ENCODE results near the gene VGLL4. TPM values are rescaled to one million over a fixed set of nuclear protein-coding genes. Genes with fewer than 3 reads are reported as not detected.

The VGLL4 gene
- total RNA-seq, 1 experiment from 2014 or later, result 46.3 TPM

DNA sequence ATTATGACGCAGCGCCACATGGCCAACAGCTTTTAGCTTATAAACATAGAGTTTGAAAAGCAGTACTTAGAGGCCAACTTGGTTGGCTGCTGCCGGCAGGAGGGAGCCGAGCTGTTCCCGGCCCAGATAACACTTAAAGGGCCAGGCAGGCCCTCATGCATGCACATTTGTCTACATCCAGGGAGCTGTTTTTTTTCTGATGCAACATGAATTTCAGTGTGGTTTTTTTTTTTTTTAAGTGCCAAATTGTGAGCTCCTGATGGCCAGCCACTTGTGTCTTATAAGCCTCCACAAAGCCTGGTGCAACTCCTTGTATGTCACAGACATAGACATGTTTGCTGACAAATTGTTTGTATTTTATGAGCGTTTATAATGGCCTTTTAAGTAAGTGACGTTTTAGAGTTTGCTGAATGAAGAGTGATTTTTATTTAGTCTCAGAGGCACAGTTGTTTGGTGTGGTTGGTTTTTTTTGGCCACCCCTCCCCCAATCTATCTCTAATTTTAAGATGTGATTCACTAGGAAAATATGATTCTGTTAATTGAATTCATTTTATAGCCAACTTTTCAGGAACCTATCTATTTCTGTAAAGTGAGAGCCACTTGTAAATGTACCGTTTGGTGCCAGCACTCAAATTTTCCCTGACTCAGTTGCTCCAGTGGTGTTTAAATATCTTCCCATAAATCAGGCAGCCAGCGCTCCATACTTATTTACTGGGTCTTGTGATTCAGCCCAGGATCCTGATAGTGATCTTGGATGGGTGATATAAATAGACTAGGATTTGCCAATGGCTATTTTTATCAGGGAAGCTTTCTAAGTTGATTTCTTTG is 134.3 kb downstream of the VGLL4 start:
- ATAC-seq (peak; percentile 79), DNase-seq (peak; percentile 58)
- ChIA-PET POLR2A (ENCODE audit: unreplicated experiment) (interaction anchor here (0.7 kb wide), 1 partner anchor 79 kb away, joined by 3 read pairs; no protein-coding TSS in a partner anchor), CTCF (interaction anchor here (0.6 to 1.0 kb wide), 3 partner anchors 27 to 51 kb away, joined by 3 to 6 read pairs (median 3); no protein-coding TSS in a partner anchor)
- H3K4me2 ChIP-seq (ENCODE audit: low read length), result peak overlapping the region; percentile 63
- H3K36me3 ChIP-seq (ENCODE audit: low read depth, low read length), result 0 out of 2 replicates have a peak, but pooled peaks cover 2% of the 10 kb centered on the region
- H3K79me2 ChIP-seq (ENCODE audit: low read length), result no peaks in the 10 kb centered on the region
- H3K27me3 ChIP-seq (ENCODE audit: low read length), result no peaks in the 10 kb centered on the region
- H3K4me1 ChIP-seq (ENCODE audit: insufficient read depth, low read length), result peaks cover 31% of the 10 kb centered on the region
- no peaks in the 10 kb centered on the region for H3K9me2 ChIP-seq (replicated peaks; ENCODE audit: low read length)
- 0 out of 2 replicates have a peak overlapping the region, but pooled peaks have one; percentile 6 for H2AFZ ChIP-seq (ENCODE audit: low read length)
- H3F3A ChIP-seq (ENCODE audit: low read length, unreplicated experiment), result no peaks in the 10 kb centered on the region
- H3K4me3 ChIP-seq (ENCODE audit: low read length), result no peak overlapping the region
- H3K9me3 ChIP-seq (ENCODE audit: low read length), result no peaks in the 10 kb centered on the region
- intact Hi-C loops (cut with micrococcal nuclease), result no loop called here
- no TSS peak for BruUV-seq (replicated peaks)
- H4K20me1 ChIP-seq (ENCODE audit: low read length), result no peaks in the 10 kb centered on the region
- H3K9ac ChIP-seq (ENCODE audit: low read length), result peak overlapping the region; percentile 11
- TF ChIP-seq EZH2phosphoT487 (IDR thresholded peaks at IDR 0.05; ENCODE audit: borderline replicate concordance, low read length) (no peak), EZH2 (IDR thresholded peaks at IDR 0.05; ENCODE audit: low read length, unreplicated experiment) (no peak)
- TF ChIP-seq, protein P1, sequence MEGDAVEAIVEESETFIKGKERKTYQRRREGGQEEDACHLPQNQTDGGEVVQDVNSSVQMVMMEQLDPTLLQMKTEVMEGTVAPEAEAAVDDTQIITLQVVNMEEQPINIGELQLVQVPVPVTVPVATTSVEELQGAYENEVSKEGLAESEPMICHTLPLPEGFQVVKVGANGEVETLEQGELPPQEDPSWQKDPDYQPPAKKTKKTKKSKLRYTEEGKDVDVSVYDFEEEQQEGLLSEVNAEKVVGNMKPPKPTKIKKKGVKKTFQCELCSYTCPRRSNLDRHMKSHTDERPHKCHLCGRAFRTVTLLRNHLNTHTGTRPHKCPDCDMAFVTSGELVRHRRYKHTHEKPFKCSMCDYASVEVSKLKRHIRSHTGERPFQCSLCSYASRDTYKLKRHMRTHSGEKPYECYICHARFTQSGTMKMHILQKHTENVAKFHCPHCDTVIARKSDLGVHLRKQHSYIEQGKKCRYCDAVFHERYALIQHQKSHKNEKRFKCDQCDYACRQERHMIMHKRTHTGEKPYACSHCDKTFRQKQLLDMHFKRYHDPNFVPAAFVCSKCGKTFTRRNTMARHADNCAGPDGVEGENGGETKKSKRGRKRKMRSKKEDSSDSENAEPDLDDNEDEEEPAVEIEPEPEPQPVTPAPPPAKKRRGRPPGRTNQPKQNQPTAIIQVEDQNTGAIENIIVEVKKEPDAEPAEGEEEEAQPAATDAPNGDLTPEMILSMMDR (conservative IDR thresholded peaks at IDR 0.05; ENCODE audit: low read depth, low read length), result no peak
- H3K27ac ChIP-seq (ENCODE audit: low read length), result peak overlapping the region; percentile 61

DNA sequence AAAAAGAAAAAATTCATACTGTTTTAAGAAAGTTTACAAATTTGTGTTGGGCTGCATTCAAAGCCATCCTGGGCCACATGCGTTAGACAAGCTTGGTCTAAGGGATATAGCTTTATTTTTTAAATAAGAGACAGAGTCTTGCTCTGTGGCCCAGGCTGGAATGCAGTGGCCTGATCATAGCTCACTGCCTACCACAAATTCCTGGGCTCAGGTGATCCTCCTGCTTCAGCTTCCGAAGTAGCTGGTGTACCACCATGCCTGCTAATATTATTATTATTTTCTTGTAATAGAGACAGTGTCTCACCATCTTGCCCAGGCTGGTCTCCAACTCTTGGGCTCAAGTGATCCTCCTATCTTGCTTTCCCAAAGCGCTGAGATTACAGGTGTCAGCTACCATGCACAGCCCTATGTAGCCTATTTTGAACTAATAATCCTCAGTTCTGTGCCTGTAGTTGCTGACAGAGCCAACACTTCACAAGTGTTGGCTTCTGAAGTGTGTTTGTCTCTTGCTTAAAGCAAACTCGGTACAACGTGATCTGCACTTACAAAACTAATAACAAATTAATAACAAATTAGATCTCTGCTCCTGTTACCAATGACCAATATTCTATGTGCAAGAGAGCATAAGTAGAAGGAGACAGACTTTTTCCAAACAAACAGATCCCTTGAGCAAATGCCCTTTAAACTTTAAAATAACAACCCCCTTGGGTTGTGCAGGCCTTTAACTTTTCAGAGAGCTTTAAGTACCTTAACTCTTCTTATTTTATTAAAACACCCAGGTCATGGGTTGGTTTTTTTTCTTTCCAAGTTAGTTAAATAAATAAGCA is 135.2 kb downstream of the VGLL4 start:
- ChIA-PET CTCF (interaction anchor here (0.6 to 1.0 kb wide), 3 partner anchors 28 to 51 kb away, joined by 3 to 6 read pairs (median 3); no protein-coding TSS in a partner anchor), POLR2A (ENCODE audit: unreplicated experiment) (interaction anchor here (0.5 to 0.7 kb wide), 3 partner anchors 13 to 263 kb away, joined by 3 to 4 read pairs (median 3); no protein-coding TSS in a partner anchor)
- Histone ChIP-seq H3F3A (ENCODE audit: low read length, unreplicated experiment) (no peaks in the 10 kb centered on the region), H4K20me1 (ENCODE audit: low read length) (no peaks in the 10 kb centered on the region), H3K9me2 (replicated peaks; ENCODE audit: low read length) (no peaks in the 10 kb centered on the region), H3K4me3 (ENCODE audit: low read length) (no peak overlapping the region), H3K4me1 (ENCODE audit: insufficient read depth, low read length) (peaks cover 23% of the 10 kb centered on the region), H3K9ac (ENCODE audit: low read length) (peak overlapping the region; percentile 11; the same call in 1 of the 2 replicates), H3K27me3 (ENCODE audit: low read length) (no peaks in the 10 kb centered on the region), H2AFZ (ENCODE audit: low read length) (0 out of 2 replicates have a peak overlapping the region, but pooled peaks have one; percentile 6), H3K79me2 (ENCODE audit: low read length) (no peaks in the 10 kb centered on the region), H3K4me2 (ENCODE audit: low read length) (peak overlapping the region; percentile 63), H3K9me3 (ENCODE audit: low read length) (no peaks in the 10 kb centered on the region), H3K36me3 (ENCODE audit: low read depth, low read length) (0 out of 2 replicates have a peak, but pooled peaks cover 2% of the 10 kb centered on the region), H3K27ac (ENCODE audit: low read length) (peak overlapping the region; percentile 61)
- BruUV-seq (replicated peaks), result no TSS peak
- intact Hi-C loops (cut with micrococcal nuclease), result no loop called here
- TF ChIP-seq EZH2phosphoT487 (IDR thresholded peaks at IDR 0.05; ENCODE audit: borderline replicate concordance, low read length), result no peak
- TF ChIP-seq, protein P1 (conservative IDR thresholded peaks at IDR 0.05; ENCODE audit: low read depth, low read length), result no peak
- no peak for TF ChIP-seq EZH2 (IDR thresholded peaks at IDR 0.05; ENCODE audit: low read length, unreplicated experiment)
- no peak for DNase-seq
- ATAC-seq, result no peak; the same call in 1 of the 2 replicates

Data from PC-3 (cell line).